HepG2 (cell line): ENCODE data around the gene RNASE8. TPM values are rescaled to one million over a fixed set of nuclear protein-coding genes. Genes with fewer than 3 reads are reported as not detected.
A peak's percentile ranks its signal among the peaks of the same experiment; 100 is the strongest.

Experiments used
- ATAD3A ChIP-seq: sonication (generic); formaldehyde crosslinking; IDR thresholded peaks from 2 replicates; pipeline ENCODE4 v1.4.0; 2020; ENCODE audit warnings: missing genetic modification reagents
- DR1 ChIP-seq: sonication (generic); formaldehyde crosslinking; IDR thresholded peaks from 2 replicates; pipeline ENCODE4 v1.8.0; 2021; ENCODE audit warnings: mild to moderate bottlenecking, missing genetic modification reagents, inconsistent platforms
- ELF3 ChIP-seq: IDR thresholded peaks from 2 replicates; pipeline ENCODE4 v1.6.1; 2016; ENCODE audit warnings: missing genetic modification reagents, missing compliant biosample characterization
- FOSL2 ChIP-seq: sonication (generic); formaldehyde crosslinking; IDR thresholded peaks from 2 replicates; pipeline ENCODE4 v1.4.0; 2020; ENCODE audit warnings: missing genetic modification reagents
- KMT2A ChIP-seq: sonication (generic); formaldehyde crosslinking; IDR thresholded peaks from 2 replicates; pipeline ENCODE4 v1.4.0; 2020; ENCODE audit warnings: missing genetic modification reagents
- POGZ ChIP-seq: sonication (generic); formaldehyde crosslinking; IDR thresholded peaks from 2 replicates; pipeline ENCODE4 v1.4.0; 2020; ENCODE audit warnings: mild to moderate bottlenecking, missing genetic modification reagents
- SALL2 ChIP-seq: sonication (generic); formaldehyde crosslinking; IDR thresholded peaks from 2 replicates; pipeline ENCODE4 v1.8.1; 2023; ENCODE audit warnings: mild to moderate bottlenecking, missing genetic modification reagents, inconsistent platforms
- TBL1XR1 ChIP-seq: fragments of 150-350 bp; IDR thresholded peaks from 2 replicates; pipeline ENCODE4 v1.6.1; 2014; ENCODE audit warnings: borderline replicate concordance, low read length; ENCODE audit not compliant: partially characterized antibody
- ZFP36 ChIP-seq: fragments of 150-350 bp; IDR thresholded peaks from 2 replicates; pipeline ENCODE4 v1.6.1; 2018; ENCODE audit warnings: borderline replicate concordance, low read length, low read depth; ENCODE audit not compliant: partially characterized antibody
- ZNF143 ChIP-seq: sonication (generic); formaldehyde crosslinking; IDR thresholded peaks from 2 replicates; pipeline ENCODE4 v1.4.0; 2020; ENCODE audit warnings: missing genetic modification reagents
- ZNF24 ChIP-seq: fragments of 450-650 bp; IDR thresholded peaks from 2 replicates; pipeline ENCODE4 v1.6.1; 2017; ENCODE audit warnings: antibody characterized with exemption, mild to moderate bottlenecking
- ZNF280B ChIP-seq: sonication (generic); formaldehyde crosslinking; IDR thresholded peaks from 2 replicates; pipeline ENCODE4 v1.5.0; 2020; ENCODE audit warnings: missing genetic modification reagents, mild to moderate bottlenecking, borderline replicate concordance
- ZNF350 ChIP-seq: sonication (generic); formaldehyde crosslinking; IDR thresholded peaks from 2 replicates; pipeline ENCODE4 v1.4.0; 2020; ENCODE audit warnings: mild to moderate bottlenecking, low read depth, missing genetic modification reagents, borderline replicate concordance
- ZNF550 ChIP-seq: sonication (generic); formaldehyde crosslinking; IDR thresholded peaks from 2 replicates; pipeline ENCODE4 v1.4.0; 2020; ENCODE audit warnings: mild to moderate bottlenecking, missing genetic modification reagents, borderline replicate concordance
- ZNF609 ChIP-seq: sonication (generic); formaldehyde crosslinking; IDR thresholded peaks from 2 replicates; pipeline ENCODE4 v1.4.0; 2020; ENCODE audit warnings: mild to moderate bottlenecking, missing genetic modification reagents, borderline replicate concordance
- ZNF616 ChIP-seq: sonication (generic); formaldehyde crosslinking; IDR thresholded peaks from 2 replicates; pipeline ENCODE4 v1.5.0; 2020; ENCODE audit warnings: low read depth, mild to moderate bottlenecking, missing genetic modification reagents
- polyA plus RNA-seq, 8 experiments: library from polyadenylated mRNA; depleted of rRNA in 3 of 8; stranded (reverse) in 7 of 8; unstranded in 1 of 8; fragments of >200 nt; fragmentation: Illumina TruSeq in 4 of 8; extraction: Trizol in 4 of 8; gene quantifications; 2 replicates each; pipeline versions ENCODE4 v1.2.1 to v1.2.3, GENCODE V29; 2011 to 2016; ENCODE audit warnings: low read depth in 4 of 8, missing spikeins in 1 of 8, mixed read lengths in 1 of 8; ENCODE audit not compliant: insufficient read depth in 1 of 8
- total RNA-seq, 5 experiments: library from RNA; depleted of rRNA; stranded (reverse); fragments of >200 nt; fragmentation: Illumina TruSeq; extraction: Trizol; gene quantifications; 2 replicates each; pipeline ENCODE4 v1.2.3, GENCODE V29; 2016; ENCODE audit warnings: low read depth in 1 of 5
- TF ChIP-seq, protein P1 (sequence below): IDR thresholded peaks from 2 replicates; pipeline ENCODE4 v1.6.1; 2016; ENCODE audit warnings: control low read depth
- TF ChIP-seq, protein P2 (sequence below): sonication (generic); formaldehyde crosslinking; conservative IDR thresholded peaks from 2 replicates; pipeline ENCODE4 v1.4.0; 2020; ENCODE audit warnings: mild to moderate bottlenecking, missing genetic modification reagents, moderate library complexity

The RNASE8 gene
- total and polyA plus RNA-seq, 2 of the 13 experiments (the other 11 are each of a cell fraction or from before 2014, with no cell fraction given): not detected

GRCh38 chr14:21055432-21056117, 2.0 kb upstream of the RNASE8 start (continued):
- peak; percentile 79; the same call in 1 of the 2 replicates for TF ChIP-seq ZNF609 (CRISPR knock-in tag)
- peak; percentile 96 for TF ChIP-seq ELF3
- TF ChIP-seq DR1: peak; percentile 38; the same call in 1 of the 2 replicates
- TF ChIP-seq ZNF550: 0 out of 2 replicates have a peak, but pooled peaks have one; percentile 73
- peak; percentile 92 for TF ChIP-seq ZNF350 (CRISPR knock-in tag)
- TF ChIP-seq KMT2A: 0 out of 2 replicates have a peak, but pooled peaks have one; percentile 39
- no peak for TF ChIP-seq ZFP36
- peak; percentile 59 for TF ChIP-seq TBL1XR1
- TF ChIP-seq ZNF616: no peak
- TF ChIP-seq FOSL2 (CRISPR knock-in tag): peak; percentile 64
- peak; percentile 88 for TF ChIP-seq POGZ (CRISPR knock-in tag)
- peak; percentile 83 for TF ChIP-seq ZNF143 (CRISPR knock-in tag)
- peak; percentile 58; the same call in 1 of the 2 replicates for TF ChIP-seq SALL2 (CRISPR knock-in tag)
- TF ChIP-seq ZNF280B (CRISPR knock-in tag): no peak
- TF ChIP-seq, protein P1, sequence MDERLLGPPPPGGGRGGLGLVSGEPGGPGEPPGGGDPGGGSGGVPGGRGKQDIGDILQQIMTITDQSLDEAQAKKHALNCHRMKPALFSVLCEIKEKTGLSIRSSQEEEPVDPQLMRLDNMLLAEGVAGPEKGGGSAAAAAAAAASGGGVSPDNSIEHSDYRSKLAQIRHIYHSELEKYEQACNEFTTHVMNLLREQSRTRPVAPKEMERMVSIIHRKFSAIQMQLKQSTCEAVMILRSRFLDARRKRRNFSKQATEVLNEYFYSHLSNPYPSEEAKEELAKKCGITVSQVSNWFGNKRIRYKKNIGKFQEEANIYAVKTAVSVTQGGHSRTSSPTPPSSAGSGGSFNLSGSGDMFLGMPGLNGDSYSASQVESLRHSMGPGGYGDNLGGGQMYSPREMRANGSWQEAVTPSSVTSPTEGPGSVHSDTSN (CRISPR knock-in tag): peak; percentile 13; the same call in 1 of the 2 replicates
- no peak for TF ChIP-seq ZNF24
- TF ChIP-seq ATAD3A (CRISPR knock-in tag): no peak
- TF ChIP-seq, protein P2, sequence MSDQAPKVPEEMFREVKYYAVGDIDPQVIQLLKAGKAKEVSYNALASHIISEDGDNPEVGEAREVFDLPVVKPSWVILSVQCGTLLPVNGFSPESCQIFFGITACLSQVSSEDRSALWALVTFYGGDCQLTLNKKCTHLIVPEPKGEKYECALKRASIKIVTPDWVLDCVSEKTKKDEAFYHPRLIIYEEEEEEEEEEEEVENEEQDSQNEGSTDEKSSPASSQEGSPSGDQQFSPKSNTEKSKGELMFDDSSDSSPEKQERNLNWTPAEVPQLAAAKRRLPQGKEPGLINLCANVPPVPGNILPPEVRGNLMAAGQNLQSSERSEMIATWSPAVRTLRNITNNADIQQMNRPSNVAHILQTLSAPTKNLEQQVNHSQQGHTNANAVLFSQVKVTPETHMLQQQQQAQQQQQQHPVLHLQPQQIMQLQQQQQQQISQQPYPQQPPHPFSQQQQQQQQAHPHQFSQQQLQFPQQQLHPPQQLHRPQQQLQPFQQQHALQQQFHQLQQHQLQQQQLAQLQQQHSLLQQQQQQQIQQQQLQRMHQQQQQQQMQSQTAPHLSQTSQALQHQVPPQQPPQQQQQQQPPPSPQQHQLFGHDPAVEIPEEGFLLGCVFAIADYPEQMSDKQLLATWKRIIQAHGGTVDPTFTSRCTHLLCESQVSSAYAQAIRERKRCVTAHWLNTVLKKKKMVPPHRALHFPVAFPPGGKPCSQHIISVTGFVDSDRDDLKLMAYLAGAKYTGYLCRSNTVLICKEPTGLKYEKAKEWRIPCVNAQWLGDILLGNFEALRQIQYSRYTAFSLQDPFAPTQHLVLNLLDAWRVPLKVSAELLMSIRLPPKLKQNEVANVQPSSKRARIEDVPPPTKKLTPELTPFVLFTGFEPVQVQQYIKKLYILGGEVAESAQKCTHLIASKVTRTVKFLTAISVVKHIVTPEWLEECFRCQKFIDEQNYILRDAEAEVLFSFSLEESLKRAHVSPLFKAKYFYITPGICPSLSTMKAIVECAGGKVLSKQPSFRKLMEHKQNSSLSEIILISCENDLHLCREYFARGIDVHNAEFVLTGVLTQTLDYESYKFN: peak; percentile 98
